Astrocyte of the spinal cord (primary cell): Measurements from ENCODE around the gene RBX1.
"Not testable (repeated sequence)": the region's sequence is repeated elsewhere in the genome, so short reads cannot be mapped to it uniquely, and the experiment has no call there.

Experiments used
- DNase-seq: peaks from one replicate; pipeline ENCODE4 v3.0.0; 2011; ENCODE audit warnings: low read depth, low spot score
- H3K4me3 ChIP-seq: 2 replicates; pipeline ENCODE4 v1.5.1; 2011; ENCODE audit warnings: low read depth, mild to moderate bottlenecking, low read length, moderate library complexity
- in situ Hi-C: cut with HindIII; loops from 2 replicates; pipeline ENCODE4 v1.10.0; 2017; ENCODE audit warnings: low sequenced_read_pairs
- TF ChIP-seq, protein P1 (sequence below): IDR thresholded peaks from 2 replicates; pipeline ENCODE4 v1.5.1; 2012; ENCODE audit warnings: low read depth, mild to moderate bottlenecking, low read length, inconsistent platforms

RBX1 gene

DNA sequence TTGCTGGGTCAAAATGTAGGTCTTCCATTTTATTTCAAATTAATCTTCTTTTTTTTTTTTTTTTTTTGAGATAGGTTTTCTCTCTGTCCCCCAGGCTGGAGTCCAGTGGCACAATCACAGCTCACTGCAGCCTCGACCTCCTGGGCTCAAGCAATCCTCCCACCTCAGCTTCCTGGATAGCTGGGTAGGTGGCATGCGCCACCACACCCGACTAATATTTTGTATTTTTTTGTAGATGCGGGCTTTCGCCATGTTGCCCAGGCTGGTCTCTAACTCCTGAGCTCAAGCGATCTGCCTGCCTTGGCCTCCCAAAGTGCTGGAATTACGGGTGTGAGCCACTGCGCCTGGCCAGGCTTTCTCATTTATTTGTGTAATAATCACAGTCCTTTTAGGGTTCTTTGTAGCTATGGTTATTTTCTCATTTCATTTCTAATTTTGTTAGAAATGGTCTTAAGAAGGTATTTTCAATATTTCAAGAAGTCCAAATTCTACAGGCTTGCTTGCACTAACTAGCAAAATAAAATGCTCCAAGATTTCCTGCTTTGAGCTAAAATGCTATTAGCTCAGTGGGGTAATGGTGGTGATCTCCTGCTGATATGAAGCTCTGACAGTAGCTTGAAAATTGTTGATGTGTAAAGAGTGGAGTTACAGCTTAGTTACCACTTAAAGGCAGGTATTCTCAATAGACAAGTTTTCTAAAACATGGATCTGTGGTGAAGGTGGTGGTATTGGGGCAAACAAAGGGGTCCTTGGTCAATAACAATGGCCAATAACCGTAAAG lies 50.0 kb downstream of the RBX1 start:
- TF ChIP-seq, protein P1, sequence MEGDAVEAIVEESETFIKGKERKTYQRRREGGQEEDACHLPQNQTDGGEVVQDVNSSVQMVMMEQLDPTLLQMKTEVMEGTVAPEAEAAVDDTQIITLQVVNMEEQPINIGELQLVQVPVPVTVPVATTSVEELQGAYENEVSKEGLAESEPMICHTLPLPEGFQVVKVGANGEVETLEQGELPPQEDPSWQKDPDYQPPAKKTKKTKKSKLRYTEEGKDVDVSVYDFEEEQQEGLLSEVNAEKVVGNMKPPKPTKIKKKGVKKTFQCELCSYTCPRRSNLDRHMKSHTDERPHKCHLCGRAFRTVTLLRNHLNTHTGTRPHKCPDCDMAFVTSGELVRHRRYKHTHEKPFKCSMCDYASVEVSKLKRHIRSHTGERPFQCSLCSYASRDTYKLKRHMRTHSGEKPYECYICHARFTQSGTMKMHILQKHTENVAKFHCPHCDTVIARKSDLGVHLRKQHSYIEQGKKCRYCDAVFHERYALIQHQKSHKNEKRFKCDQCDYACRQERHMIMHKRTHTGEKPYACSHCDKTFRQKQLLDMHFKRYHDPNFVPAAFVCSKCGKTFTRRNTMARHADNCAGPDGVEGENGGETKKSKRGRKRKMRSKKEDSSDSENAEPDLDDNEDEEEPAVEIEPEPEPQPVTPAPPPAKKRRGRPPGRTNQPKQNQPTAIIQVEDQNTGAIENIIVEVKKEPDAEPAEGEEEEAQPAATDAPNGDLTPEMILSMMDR, result no peak
- no peak for DNase-seq
- H3K4me3 ChIP-seq, result no peak overlapping the region
- in situ Hi-C loops, result no loop called here

- no peak overlapping the region for H3K4me3 ChIP-seq
- in situ Hi-C loops, result no loop called here
- DNase-seq, result peak; percentile 16
- TF ChIP-seq, protein P1, result no peak
Measured at GRCh38 chr22:41001722-41002122, 50.5 kb downstream of the RBX1 start.

GRCh38 chr22:41002386-41002785 lies 51.2 kb downstream of the RBX1 start:
- in situ Hi-C loops, DNase-seq: not testable (repeated sequence)

DNA sequence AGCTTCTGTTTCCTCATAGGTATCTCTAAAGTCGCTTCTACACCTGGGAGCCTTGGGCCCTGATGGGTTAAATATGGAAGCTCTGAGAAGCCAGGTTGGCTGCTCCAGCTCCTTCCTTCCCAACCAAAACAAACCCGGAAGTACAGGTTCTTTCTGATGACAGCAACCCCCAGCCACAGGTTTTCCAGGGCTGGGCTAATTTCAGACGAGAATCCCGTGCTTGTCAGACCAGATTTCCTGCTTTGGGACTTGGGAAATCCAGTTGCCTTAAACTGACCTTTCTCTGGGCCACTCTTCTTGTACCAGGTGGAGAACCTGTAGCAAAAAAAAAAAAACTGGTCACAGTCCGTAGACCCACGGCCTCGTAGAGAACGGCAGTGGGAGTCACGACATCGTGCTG lies 51.9 kb downstream of the RBX1 start:
- no peak for DNase-seq
- no peak overlapping the region for H3K4me3 ChIP-seq
- TF ChIP-seq, protein P1, result no peak
- in situ Hi-C loops, result no loop called here

More at GRCh38 chr22:41002386-41002785, 51.2 kb downstream of the RBX1 start:
- not testable (repeated sequence) for H3K4me3 ChIP-seq

DNA sequence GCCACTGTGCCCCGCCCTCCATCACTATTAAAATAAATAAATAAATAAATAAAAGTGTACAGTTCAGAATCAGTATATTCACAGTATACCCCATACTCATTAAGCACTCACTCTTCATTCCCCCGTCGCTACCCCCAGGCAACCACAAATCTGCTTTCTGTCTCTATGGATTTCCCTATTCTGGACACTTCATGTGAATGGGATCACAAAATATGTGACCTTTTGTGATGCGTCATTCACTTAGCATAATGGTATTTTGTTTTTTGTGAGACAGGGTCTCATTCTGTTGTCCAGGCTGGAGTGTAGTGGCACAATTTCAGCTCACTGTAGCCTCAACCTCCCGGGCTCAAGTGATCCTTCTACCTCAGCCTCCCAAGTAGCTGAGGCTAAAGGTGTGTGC lies 52.8 kb downstream of the RBX1 start:
- TF ChIP-seq, protein P1, result no peak
- H3K4me3 ChIP-seq, result no peak overlapping the region
- in situ Hi-C loops, result no loop called here
- no peak for DNase-seq

DNA sequence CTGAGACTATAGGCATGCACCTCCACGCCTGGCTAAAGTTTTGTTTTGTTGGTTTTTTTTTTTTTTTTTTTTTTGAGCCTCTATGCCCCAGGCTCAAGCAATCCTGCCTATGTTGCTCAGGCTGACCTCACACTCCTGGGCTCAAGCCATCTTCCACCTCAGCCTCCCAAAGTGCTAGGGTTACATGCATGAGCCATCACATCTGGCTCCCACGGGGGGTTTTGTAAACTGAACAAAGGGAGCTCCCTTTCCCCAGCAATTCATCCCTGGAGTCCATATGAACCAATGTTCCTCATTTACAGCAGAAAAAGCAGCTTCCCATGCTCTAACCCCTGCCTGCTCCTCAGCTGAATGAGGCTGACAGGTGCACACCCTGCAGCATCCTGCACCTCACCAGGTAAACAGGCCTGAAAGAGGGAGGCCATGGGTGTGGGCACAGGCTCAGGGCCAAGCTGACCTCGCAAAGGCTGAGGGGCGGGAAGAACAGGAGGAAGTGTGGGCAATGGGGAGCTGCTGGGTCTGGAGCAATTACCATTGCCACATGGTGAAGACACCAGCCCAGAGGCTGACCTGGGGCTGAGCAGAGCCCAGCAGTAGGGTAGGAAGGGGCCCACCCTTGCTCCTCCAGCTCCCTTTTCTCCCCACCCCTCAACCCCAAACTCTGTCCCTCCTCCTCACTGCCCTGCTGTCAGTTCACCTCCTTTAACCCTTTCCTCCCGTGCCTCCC lies 58.2 kb downstream of the RBX1 start:
- in situ Hi-C loops, result no loop called here
- H3K4me3 ChIP-seq, result no peak overlapping the region
- TF ChIP-seq, protein P1, result no peak
- DNase-seq, result peak; percentile 64

DNA sequence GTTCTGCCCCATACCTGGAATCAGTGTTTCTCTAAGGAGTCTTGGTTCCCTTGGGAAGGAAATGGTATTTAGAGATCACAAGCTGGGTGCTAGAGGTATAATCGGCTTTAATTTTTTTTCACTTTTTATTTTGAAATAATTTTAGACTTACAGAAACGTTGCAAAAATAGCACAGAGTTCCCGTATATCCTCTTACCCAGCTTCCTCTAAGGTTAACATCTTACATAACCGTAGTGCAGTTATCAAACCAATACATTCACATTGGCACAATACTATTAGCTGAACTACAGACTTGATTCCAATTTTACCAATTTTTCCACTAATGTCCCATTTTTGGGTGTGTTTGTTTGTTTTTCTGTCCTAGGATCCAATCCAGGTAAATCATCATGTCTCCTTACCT lies 63.8 kb downstream of the RBX1 start:
- TF ChIP-seq, protein P1, result no peak
- H3K4me3 ChIP-seq, result no peak overlapping the region
- in situ Hi-C loops, result no loop called here
- no peak for DNase-seq
